Right atrium auricular region (tissue), 2 donors: ENCODE results near the gene ZFP82. TPM values are rescaled to one million over a fixed set of nuclear protein-coding genes. Genes with fewer than 3 reads are reported as not detected.
A peak's percentile ranks its signal among the peaks of the same experiment; 100 is the strongest.

Source experiments
- DNase-seq: peaks from one replicate; pipeline ENCODE4 v3.0.0-alpha.2; 2019; ENCODE audit warnings: low spot score
- H3K27ac ChIP-seq, 2 donors: fragments of 200-600 bp; sonication (generic); 1 replicate in 1 of 2; 2 replicates in 1 of 2; pipeline ENCODE4 v1.5.1; 2016 to 2019
- H3K27me3 ChIP-seq, 2 donors: fragments of 200-600 bp; sonication (generic); one replicate each; pipeline versions ENCODE4 v1.5.1 to v1.6.0; 2017 to 2019
- H3K36me3 ChIP-seq: fragments of 200-600 bp; sonication (generic); one replicate; pipeline ENCODE4 v1.5.1; 2016
- H3K4me1 ChIP-seq, 2 donors: fragments of 200-600 bp; sonication (generic); one replicate each; pipeline versions ENCODE4 v1.5.1 to v1.6.0; 2017 to 2019
- H3K4me3 ChIP-seq, 2 donors: fragments of 200-600 bp; sonication (generic); 1 replicate in 1 of 2; 2 replicates in 1 of 2; pipeline ENCODE4 v1.5.1; 2017 to 2019; ENCODE audit warnings: mild to moderate bottlenecking in 1 of 2, moderate library complexity in 1 of 2
- H3K9me3 ChIP-seq, 2 donors: fragments of 200-600 bp; sonication (generic); one replicate each; pipeline ENCODE4 v1.5.1; 2019
- total RNA-seq, 2 donors: library from RNA; depleted of rRNA; stranded (reverse); fragments of >200 nt; gene quantifications; one replicate each; pipeline ENCODE4 v1.1.0, GENCODE V29; 2016
- TF ChIP-seq, protein P1 (sequence below), 2 donors: fragments of 200-600 bp; sonication (generic); IDR thresholded peaks; one replicate each; pipeline ENCODE4 v1.5.1; 2019; ENCODE audit warnings: antibody characterized with exemption in 2 of 2

Gene ZFP82
- total RNA-seq: 1 to 10 TPM; 4.6 to 4.7 TPM

DNA sequence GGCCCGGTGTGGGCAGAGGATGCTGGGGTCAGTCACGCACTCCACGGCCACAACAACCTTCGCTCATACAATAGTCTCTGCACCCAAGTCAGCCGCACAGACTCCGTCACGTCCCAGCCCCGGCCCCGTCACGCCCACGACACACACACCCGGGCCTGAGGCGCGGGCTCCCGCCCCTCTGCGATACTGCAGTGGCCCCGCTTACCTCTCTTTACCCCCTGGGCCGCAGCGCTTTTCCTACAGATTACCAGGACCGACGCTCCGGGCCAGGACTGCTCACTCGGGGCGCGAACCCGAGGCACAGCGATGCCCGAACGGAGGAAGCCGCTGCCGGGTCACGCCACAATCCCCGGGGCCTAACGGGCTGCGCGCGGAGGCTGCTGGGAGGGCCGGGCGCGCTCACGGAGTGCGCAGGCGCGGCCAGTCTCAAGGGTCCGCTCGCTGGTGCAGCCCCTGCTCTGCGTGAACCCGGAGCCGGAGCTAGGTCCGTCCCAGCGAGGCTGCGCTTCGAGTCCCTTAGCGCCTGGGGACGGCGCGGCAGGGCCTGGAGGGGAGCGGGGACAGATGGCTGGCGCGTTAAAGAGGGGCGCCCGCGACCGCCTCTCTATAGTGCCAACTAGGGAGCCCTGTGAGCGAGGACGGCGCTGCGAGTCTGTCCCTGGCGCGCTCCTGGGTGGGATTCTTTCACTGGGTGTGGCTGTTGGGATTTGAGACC lies at the start of gene ZFP82:
TSS of gene ZFP82 (minus strand) at position 358 of the 715 bp plus-strand sequence. CDS start 8,855 bp downstream, outside the sequence.
- H3K27me3 ChIP-seq: no peaks in the 10 kb centered on the region
- peaks cover 0 to 20% of the 10 kb centered on the region in 2 donors for H3K4me1 ChIP-seq
- peak within 1 kb of the TSS; percentile 75 to 96 for H3K4me3 ChIP-seq
- peak within 1 kb of the TSS; percentile 89 to 92 for H3K27ac ChIP-seq
- no peaks in the 10 kb centered on the region for H3K36me3 ChIP-seq
- DNase-seq: peak; percentile 72
- TF ChIP-seq, protein P1, sequence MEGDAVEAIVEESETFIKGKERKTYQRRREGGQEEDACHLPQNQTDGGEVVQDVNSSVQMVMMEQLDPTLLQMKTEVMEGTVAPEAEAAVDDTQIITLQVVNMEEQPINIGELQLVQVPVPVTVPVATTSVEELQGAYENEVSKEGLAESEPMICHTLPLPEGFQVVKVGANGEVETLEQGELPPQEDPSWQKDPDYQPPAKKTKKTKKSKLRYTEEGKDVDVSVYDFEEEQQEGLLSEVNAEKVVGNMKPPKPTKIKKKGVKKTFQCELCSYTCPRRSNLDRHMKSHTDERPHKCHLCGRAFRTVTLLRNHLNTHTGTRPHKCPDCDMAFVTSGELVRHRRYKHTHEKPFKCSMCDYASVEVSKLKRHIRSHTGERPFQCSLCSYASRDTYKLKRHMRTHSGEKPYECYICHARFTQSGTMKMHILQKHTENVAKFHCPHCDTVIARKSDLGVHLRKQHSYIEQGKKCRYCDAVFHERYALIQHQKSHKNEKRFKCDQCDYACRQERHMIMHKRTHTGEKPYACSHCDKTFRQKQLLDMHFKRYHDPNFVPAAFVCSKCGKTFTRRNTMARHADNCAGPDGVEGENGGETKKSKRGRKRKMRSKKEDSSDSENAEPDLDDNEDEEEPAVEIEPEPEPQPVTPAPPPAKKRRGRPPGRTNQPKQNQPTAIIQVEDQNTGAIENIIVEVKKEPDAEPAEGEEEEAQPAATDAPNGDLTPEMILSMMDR (IDR thresholded peaks at IDR 0.05): no peak
- no peaks in the 10 kb centered on the region for H3K9me3 ChIP-seq

DNA sequence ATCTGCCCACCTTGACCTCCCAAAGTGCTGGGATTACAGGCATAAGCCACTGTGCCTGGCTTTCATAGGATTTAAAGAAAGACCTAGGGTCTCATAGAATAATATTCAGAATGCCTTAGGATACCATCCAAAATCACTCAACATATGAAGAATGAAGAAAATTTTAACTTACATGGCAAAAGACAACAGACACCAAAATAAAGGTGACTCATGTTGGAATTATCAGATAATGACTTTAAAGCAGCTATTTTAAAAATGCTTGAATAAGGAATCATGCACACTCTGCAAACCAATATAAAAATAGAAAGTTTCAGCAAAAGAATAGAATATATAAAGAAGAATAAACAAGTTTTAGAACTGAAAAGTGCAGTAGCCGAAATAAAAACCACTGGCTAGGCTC lies 41.6 kb upstream of the ZFP82 start:
- TF ChIP-seq, protein P1 (IDR thresholded peaks at IDR 0.05): no peak
- Histone ChIP-seq H3K4me1 (no peaks in the 10 kb centered on the region), H3K4me3 (no peak overlapping the region), H3K27me3 (no peaks in the 10 kb centered on the region), H3K27ac (no peak overlapping the region), H3K9me3 (peaks cover 0 to 32% of the 10 kb centered on the region in 2 donors), H3K36me3 (peaks cover 20% of the 10 kb centered on the region)
- DNase-seq: no peak

DNA sequence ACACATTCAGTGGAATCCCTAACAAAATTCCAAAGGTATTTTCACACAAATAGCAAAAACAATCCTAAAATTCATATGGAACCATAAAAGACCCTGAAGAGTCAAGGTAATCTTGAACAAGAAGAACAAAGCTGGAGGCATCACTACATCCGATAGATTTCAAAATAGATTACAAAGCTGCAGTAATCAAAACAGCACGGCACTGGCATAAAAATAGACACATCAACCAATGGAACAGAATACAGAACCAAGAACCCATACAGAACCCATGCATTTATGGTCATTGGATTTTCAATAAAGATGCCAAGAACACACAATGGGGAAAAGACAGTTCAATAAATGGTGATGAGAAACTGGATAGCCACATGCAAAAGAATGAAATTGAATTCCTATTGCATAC lies 38.4 kb upstream of the ZFP82 start:
- TF ChIP-seq, protein P1 (IDR thresholded peaks at IDR 0.05): no peak
- DNase-seq: no peak
- Histone ChIP-seq H3K9me3 (peaks cover 0 to 64% of the 10 kb centered on the region in 2 donors), H3K27ac (no peak overlapping the region), H3K36me3 (peaks cover 26% of the 10 kb centered on the region), H3K27me3 (no peaks in the 10 kb centered on the region), H3K4me3 (no peak overlapping the region), H3K4me1 (no peaks in the 10 kb centered on the region)

DNA sequence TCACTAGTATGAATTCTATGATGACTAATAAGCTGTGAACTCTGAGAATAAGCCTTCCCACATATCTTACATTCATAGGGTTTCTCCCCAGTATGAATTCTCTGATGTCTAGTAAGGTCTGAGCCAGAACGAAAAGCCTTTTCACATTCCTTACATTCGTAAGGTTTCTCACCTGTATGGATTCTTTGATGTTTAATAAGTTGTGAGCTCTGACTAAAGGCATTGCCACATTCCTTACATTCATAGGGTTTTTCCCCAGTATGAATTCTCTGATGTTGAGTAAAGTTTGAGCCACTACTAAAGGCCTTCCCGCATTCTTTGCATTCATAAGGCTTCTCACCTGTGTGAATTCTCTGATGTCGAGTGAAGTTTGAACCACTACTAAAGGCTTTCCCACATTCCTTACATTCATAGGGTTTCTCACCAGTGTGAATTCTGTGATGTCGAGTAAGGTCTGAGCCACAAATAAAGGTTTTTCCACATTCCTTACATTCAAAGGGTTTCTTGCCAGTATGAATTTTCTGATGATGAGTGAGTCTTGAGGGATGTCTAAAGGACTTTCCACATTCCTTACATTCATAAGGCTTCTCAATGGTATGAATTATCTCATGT lies 30.7 kb upstream of the ZFP82 start:
- Histone ChIP-seq H3K36me3 (peaks cover 59% of the 10 kb centered on the region), H3K27ac (no peak overlapping the region), H3K27me3 (no peaks in the 10 kb centered on the region), H3K4me1 (no peaks in the 10 kb centered on the region), H3K4me3 (no peak overlapping the region), H3K9me3 (peaks cover 21 to 100% of the 10 kb centered on the region in 2 donors)
- TF ChIP-seq, protein P1 (IDR thresholded peaks at IDR 0.05): no peak
- DNase-seq: no peak

DNA sequence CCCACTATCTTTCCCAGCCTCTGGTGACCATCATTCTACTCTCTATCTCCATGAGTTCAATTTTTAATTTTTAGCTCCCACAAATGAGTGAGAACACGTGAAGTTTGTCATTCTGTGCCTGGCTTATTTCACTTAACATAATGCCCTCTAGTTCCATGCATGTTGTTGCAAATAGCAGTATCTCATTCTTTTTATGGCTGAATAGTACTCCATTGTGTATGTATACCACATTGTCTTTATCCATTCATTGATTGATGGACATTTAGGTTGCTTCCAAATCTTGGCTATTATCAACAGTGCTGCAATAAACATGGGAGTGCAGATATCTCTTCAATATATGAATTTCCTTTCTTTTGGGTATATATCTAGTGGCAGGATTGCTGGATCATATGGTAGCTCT lies 22.9 kb upstream of the ZFP82 start:
- H3K27ac ChIP-seq: no peak overlapping the region
- peaks cover 8 to 67% of the 10 kb centered on the region in 2 donors for H3K9me3 ChIP-seq
- DNase-seq: no peak

More for the DNA sequence above, 22.9 kb upstream of the ZFP82 start:
- Histone ChIP-seq H3K4me1 (no peaks in the 10 kb centered on the region), H3K4me3 (no peak overlapping the region), H3K36me3 (no peaks in the 10 kb centered on the region), H3K27me3 (no peaks in the 10 kb centered on the region)
- TF ChIP-seq, protein P1 (IDR thresholded peaks at IDR 0.05): no peak
